ENCODE data around the gene HCFC2.

HCFC2 gene

GRCh38 chr12:104044158-104044557 is 20.2 kb upstream of the HCFC2 start:
- no peak overlapping the region for H3K27ac ChIP-seq (ENCODE audit: low read depth, low read length, severe bottlenecking)
- no peaks in the 10 kb centered on the region for H3K36me3 ChIP-seq (ENCODE audit: control insufficient read depth, insufficient read depth, low read length)
- peaks cover 5% of the 10 kb centered on the region for H3K4me1 ChIP-seq (ENCODE audit: control insufficient read depth, insufficient read depth, low read length, poor library complexity, severe bottlenecking)
- no peaks in the 10 kb centered on the region for H3K9me3 ChIP-seq (ENCODE audit: control insufficient read depth, low read length)
- WGBS, 2 experiments (ENCODE audit: insufficient coverage in 2 of 2), result 71 to 98% methylated on average over 1 to 3 of the region's 3 CpGs
- no peak overlapping the region for H3K4me3 ChIP-seq (ENCODE audit: extremely low read depth, insufficient read depth, low read length, poor library complexity, severe bottlenecking)

- Histone ChIP-seq H3K9me3 (ENCODE audit: control insufficient read depth, low read length) (no peaks in the 10 kb centered on the region), H3K36me3 (ENCODE audit: control insufficient read depth, insufficient read depth, low read length) (no peaks in the 10 kb centered on the region), H3K27ac (ENCODE audit: low read depth, low read length, severe bottlenecking) (no peak overlapping the region), H3K4me1 (ENCODE audit: control insufficient read depth, insufficient read depth, low read length, poor library complexity, severe bottlenecking) (peaks cover 12% of the 10 kb centered on the region), H3K4me3 (ENCODE audit: extremely low read depth, insufficient read depth, low read length, poor library complexity, severe bottlenecking) (no peak overlapping the region)
- 78 to 91% methylated on average over 2 to 3 of the region's 4 CpGs for WGBS, 2 experiments (ENCODE audit: insufficient coverage in 2 of 2)
These were observed 18.0 kb upstream of the HCFC2 start for GRCh38 chr12:104046306-104046705.

- H3K9me3 ChIP-seq (ENCODE audit: control insufficient read depth, low read length), result no peaks in the 10 kb centered on the region
- H3K27ac ChIP-seq (ENCODE audit: low read depth, low read length, severe bottlenecking), result no peak overlapping the region
- no peaks in the 10 kb centered on the region for H3K36me3 ChIP-seq (ENCODE audit: control insufficient read depth, insufficient read depth, low read length)
- H3K4me1 ChIP-seq (ENCODE audit: control insufficient read depth, insufficient read depth, low read length, poor library complexity, severe bottlenecking), result peaks cover 12% of the 10 kb centered on the region
- H3K4me3 ChIP-seq (ENCODE audit: extremely low read depth, insufficient read depth, low read length, poor library complexity, severe bottlenecking), result no peak overlapping the region
- 86 to 100% methylated on average over 3 to 4 of the region's 5 CpGs for WGBS, 2 experiments (ENCODE audit: insufficient coverage in 2 of 2)
These were observed 16.2 kb upstream of the HCFC2 start for GRCh38 chr12:104048162-104048561.

GRCh38 chr12:104048811-104049210 is 15.5 kb upstream of the HCFC2 start:
- peak overlapping the region; percentile 46 for H3K4me3 ChIP-seq (ENCODE audit: extremely low read depth, insufficient read depth, low read length, poor library complexity, severe bottlenecking)
- no peak overlapping the region for H3K27ac ChIP-seq (ENCODE audit: low read depth, low read length, severe bottlenecking)
- no peaks in the 10 kb centered on the region for H3K9me3 ChIP-seq (ENCODE audit: control insufficient read depth, low read length)
- WGBS, 2 experiments (ENCODE audit: insufficient coverage in 2 of 2), result 88% methylated on average over 2 of the region's 3 CpGs; no CpG with 5 or more reads in 1 of the 2 experiments
- H3K36me3 ChIP-seq (ENCODE audit: control insufficient read depth, insufficient read depth, low read length), result no peaks in the 10 kb centered on the region
- peaks cover 12% of the 10 kb centered on the region for H3K4me1 ChIP-seq (ENCODE audit: control insufficient read depth, insufficient read depth, low read length, poor library complexity, severe bottlenecking)

GRCh38 chr12:104049278-104049902 is 14.9 kb upstream of the HCFC2 start:
- WGBS, 2 experiments (ENCODE audit: insufficient coverage in 2 of 2), result 16 to 41% methylated on average over 3 to 7 of the region's 9 CpGs
- peak overlapping the region; percentile 41 for H3K27ac ChIP-seq (ENCODE audit: low read depth, low read length, severe bottlenecking)

GRCh38 chr12:104049903-104050356 is 14.4 kb upstream of the HCFC2 start, which contains the start of gene GLT8D2:
GLT8D2 (minus strand) TSS chr12:104050187; CDS start chr12:104019648, 30,539 bp downstream.
- peak within 1 kb of the TSS; percentile 46 for H3K4me3 ChIP-seq (ENCODE audit: extremely low read depth, insufficient read depth, low read length, poor library complexity, severe bottlenecking)
- no peaks in the 10 kb centered on the region for H3K9me3 ChIP-seq (ENCODE audit: control insufficient read depth, low read length)
- peaks cover 12% of the 10 kb centered on the region for H3K4me1 ChIP-seq (ENCODE audit: control insufficient read depth, insufficient read depth, low read length, poor library complexity, severe bottlenecking)
- peak within 1 kb of the TSS; percentile 41 for H3K27ac ChIP-seq (ENCODE audit: low read depth, low read length, severe bottlenecking)
- H3K36me3 ChIP-seq (ENCODE audit: control insufficient read depth, insufficient read depth, low read length), result no peaks in the 10 kb centered on the region
- 4 to 5% methylated on average over 19 to 20 of the region's 24 CpGs for WGBS, 2 experiments (ENCODE audit: insufficient coverage in 2 of 2)

More at GRCh38 chr12:104049278-104049902, 14.9 kb upstream of the HCFC2 start:
- Histone ChIP-seq H3K4me1 (ENCODE audit: control insufficient read depth, insufficient read depth, low read length, poor library complexity, severe bottlenecking) (peaks cover 12% of the 10 kb centered on the region), H3K4me3 (ENCODE audit: extremely low read depth, insufficient read depth, low read length, poor library complexity, severe bottlenecking) (peak overlapping the region; percentile 46), H3K36me3 (ENCODE audit: control insufficient read depth, insufficient read depth, low read length) (no peaks in the 10 kb centered on the region), H3K9me3 (ENCODE audit: control insufficient read depth, low read length) (no peaks in the 10 kb centered on the region)

GRCh38 chr12:104050436-104050835 is 13.9 kb upstream of the HCFC2 start:
- Histone ChIP-seq H3K4me3 (ENCODE audit: extremely low read depth, insufficient read depth, low read length, poor library complexity, severe bottlenecking) (peak overlapping the region; percentile 46), H3K4me1 (ENCODE audit: control insufficient read depth, insufficient read depth, low read length, poor library complexity, severe bottlenecking) (peaks cover 12% of the 10 kb centered on the region), H3K9me3 (ENCODE audit: control insufficient read depth, low read length) (no peaks in the 10 kb centered on the region), H3K36me3 (ENCODE audit: control insufficient read depth, insufficient read depth, low read length) (no peaks in the 10 kb centered on the region), H3K27ac (ENCODE audit: low read depth, low read length, severe bottlenecking) (peak overlapping the region; percentile 29)
- 72 to 78% methylated on average over 3 of the region's 3 CpGs for WGBS, 2 experiments (ENCODE audit: insufficient coverage in 2 of 2)

GRCh38 chr12:104054681-104055346 is 9.5 kb upstream of the HCFC2 start:
- Histone ChIP-seq H3K9me3 (ENCODE audit: control insufficient read depth, low read length) (no peaks in the 10 kb centered on the region), H3K36me3 (ENCODE audit: control insufficient read depth, insufficient read depth, low read length) (no peaks in the 10 kb centered on the region), H3K4me3 (ENCODE audit: extremely low read depth, insufficient read depth, low read length, poor library complexity, severe bottlenecking) (no peak overlapping the region), H3K4me1 (ENCODE audit: control insufficient read depth, insufficient read depth, low read length, poor library complexity, severe bottlenecking) (peaks cover 3% of the 10 kb centered on the region), H3K27ac (ENCODE audit: low read depth, low read length, severe bottlenecking) (no peak overlapping the region)
- WGBS, 2 experiments (ENCODE audit: insufficient coverage in 2 of 2), result 68 to 77% methylated on average over 4 of the region's 4 CpGs

- Histone ChIP-seq H3K4me3 (ENCODE audit: extremely low read depth, insufficient read depth, low read length, poor library complexity, severe bottlenecking) (no peak overlapping the region), H3K9me3 (ENCODE audit: control insufficient read depth, low read length) (no peaks in the 10 kb centered on the region), H3K27ac (ENCODE audit: low read depth, low read length, severe bottlenecking) (no peak overlapping the region), H3K36me3 (ENCODE audit: control insufficient read depth, insufficient read depth, low read length) (no peaks in the 10 kb centered on the region), H3K4me1 (ENCODE audit: control insufficient read depth, insufficient read depth, low read length, poor library complexity, severe bottlenecking) (no peaks in the 10 kb centered on the region)
- 78 to 81% methylated on average over 4 to 5 of the region's 5 CpGs for WGBS, 2 experiments (ENCODE audit: insufficient coverage in 2 of 2)
These were observed 8.5 kb upstream of the HCFC2 start for GRCh38 chr12:104055686-104056388.

- Histone ChIP-seq H3K36me3 (ENCODE audit: control insufficient read depth, insufficient read depth, low read length) (no peaks in the 10 kb centered on the region), H3K27ac (ENCODE audit: low read depth, low read length, severe bottlenecking) (no peak overlapping the region), H3K4me1 (ENCODE audit: control insufficient read depth, insufficient read depth, low read length, poor library complexity, severe bottlenecking) (no peaks in the 10 kb centered on the region), H3K9me3 (ENCODE audit: control insufficient read depth, low read length) (no peaks in the 10 kb centered on the region), H3K4me3 (ENCODE audit: extremely low read depth, insufficient read depth, low read length, poor library complexity, severe bottlenecking) (no peak overlapping the region)
- WGBS, 2 experiments (ENCODE audit: insufficient coverage in 2 of 2), result 92 to 97% methylated on average over 3 to 4 of the region's 4 CpGs
These were observed 7.8 kb upstream of the HCFC2 start for GRCh38 chr12:104056419-104056972.

All from mesodermal cell (in vitro differentiated cells).